HG03442 (cell line): ENCODE results near the gene NOSTRIN.
"Not testable (repeated sequence)": the region's sequence is repeated elsewhere in the genome, so short reads cannot be mapped to it uniquely, and the experiment has no call there.

Experiments used
- ATAC-seq: cut with Tn5 transposase; IDR thresholded peaks from one replicate; pipeline ENCODE4 v1.9.1; 2021; ENCODE audit warnings: mild to moderate bottlenecking, moderate library complexity; ENCODE audit not compliant: unreplicated experiment

NOSTRIN gene

DNA sequence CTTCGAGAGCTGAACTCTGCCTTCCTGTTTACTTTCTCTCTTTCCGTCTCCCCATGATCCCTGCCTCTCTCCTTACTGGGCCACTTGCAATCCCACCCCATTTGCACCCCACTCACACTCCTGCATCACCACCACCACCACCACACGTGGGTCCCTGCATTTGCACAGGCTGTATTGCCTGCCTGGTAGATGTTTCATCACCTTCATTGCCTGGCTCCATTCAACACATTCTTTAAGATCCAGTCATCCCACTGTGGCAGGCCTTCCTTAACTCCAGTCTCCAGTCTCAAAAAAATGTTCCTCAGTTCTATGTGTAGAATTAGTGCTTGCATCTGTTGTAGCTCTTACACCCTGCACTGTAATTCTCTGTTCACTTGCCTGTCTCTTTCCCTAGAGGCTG, 13.9 kb downstream of the NOSTRIN start:
- ATAC-seq, result no peak

DNA sequence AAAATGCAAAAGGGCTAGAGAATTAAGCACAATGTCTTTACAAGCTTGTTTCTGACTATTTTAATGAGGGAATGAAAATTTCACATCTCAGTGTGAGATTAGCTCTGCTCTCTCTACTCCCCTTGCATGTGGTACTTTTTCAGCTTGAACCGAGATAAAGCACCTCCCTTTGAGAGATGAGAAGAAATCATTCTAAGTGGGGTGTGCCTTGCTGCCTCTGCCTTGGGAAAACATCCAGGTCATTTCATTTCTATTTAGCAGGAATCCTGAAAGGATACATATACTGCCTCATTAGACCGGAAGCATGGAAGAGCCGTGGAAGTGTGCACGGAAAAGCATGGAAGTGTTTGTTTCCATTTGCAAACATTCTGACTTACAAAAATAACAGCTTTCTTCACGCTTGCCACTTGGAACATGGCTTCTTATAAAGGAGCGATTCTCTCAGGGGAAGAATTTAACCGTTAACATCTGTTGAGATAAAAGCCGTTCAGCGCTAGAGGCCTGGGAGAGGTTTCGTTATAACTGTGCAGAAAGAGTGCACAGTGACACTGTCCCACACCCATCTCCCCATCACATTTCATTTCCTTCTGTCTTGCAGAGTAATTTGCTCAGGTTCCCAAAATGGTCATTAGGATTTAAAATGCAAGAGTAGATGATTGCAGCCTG, 16.7 kb downstream of the NOSTRIN start:
- no peak for ATAC-seq

GRCh38 chr2:168819829-168820489, 17.5 kb downstream of the NOSTRIN start:
- no peak for ATAC-seq

DNA sequence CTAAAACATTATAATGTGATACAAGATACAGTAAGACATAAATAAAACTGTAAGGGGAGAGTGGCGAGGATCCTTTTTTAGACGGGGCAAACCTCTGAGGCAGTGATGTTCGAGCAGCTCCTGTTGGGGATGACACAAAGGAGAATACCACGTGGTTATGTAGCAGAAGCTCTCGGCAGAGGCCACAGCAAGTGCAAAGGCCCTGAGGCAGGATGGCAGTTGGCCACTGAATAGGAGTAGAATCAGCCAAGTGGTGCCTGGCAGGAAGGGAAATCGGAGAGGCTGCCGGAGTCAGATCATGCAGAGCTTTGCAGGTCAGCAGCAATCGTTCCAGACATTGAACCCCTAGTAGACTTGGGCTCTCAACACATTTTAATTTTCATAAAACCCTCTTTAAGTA, 19.1 kb downstream of the NOSTRIN start:
- ATAC-seq, result no peak

GRCh38 chr2:168821992-168822391, 19.6 kb downstream of the NOSTRIN start:
- no peak for ATAC-seq

DNA sequence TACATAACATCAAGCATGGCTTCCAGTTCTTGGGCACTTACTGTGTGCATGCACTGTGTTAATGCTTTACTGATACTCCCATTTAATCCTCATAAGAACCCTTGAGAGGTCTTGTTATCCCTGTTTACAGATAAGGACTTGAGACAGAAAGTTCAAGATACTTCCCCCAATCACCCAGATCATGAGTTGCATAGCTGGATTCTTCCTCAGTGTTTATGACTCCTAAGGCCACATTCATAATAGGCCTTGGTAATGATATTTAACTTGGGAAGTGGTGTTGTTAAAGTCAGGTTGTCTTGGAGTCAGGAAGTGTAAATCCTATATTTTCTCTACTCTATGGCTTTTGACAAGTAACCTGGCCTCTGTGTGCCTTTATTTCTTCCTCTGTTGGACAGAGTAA, 22.7 kb downstream of the NOSTRIN start:
- no peak for ATAC-seq

GRCh38 chr2:168830958-168831357, 28.5 kb downstream of the NOSTRIN start:
- no peak for ATAC-seq

DNA sequence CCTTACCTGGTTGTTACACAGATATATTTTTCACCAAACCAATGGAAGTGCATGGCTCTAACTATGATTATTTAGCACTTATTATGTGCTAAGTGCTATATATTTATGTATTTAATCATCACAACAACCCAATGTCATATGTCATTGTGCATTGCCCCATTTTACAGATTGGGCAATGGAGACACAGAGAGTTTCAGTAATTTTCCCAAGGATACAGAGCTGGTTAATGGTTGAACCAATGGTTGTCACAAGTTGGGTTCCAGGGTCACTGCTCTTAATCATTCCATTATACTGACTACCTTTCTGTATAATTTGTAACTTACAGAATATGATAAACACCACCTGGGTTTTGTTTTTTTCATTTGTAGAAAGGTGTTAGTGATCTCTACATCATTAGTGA, 29.2 kb downstream of the NOSTRIN start:
- ATAC-seq, result no peak

DNA sequence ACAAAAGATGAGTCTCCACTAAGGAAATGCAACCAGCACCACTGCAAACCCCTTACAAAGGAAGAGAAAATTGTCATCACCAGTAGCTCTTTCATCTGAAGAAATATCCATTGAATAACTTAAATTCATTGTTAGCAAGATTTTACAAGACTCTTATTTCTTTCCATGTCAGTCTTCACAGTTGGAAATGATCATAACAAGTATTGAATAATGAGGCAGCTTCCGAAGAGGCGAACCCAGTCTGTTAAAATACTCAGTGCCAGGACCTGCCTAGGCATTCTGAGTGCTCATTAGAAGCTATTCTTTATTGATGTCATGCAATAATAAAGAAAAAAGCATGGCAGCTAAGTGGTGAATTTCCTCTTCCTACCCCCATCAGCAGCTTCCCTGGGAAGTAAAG, 33.5 kb downstream of the NOSTRIN start:
- no peak for ATAC-seq

- ATAC-seq, result no peak
Observed at GRCh38 chr2:168841445-168841844, 39.0 kb downstream of the NOSTRIN start.

DNA sequence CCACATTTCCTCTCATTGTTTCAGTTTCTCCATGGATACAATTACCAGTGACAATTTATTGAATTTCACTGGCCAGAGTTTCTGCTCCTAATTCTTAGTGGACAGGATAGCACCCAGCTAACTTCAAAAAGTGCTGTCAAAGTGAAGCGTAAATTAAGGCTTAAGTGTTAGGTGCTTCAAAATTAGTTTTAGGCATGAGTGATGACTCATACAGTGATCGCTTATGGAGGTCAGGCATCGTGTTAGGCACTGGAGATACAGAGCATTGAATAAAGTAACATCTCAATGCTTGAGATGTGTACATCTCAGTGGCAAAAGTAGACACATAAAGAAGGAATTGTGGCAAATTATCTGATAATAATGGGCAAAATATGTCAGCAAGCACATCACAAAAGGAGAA, 40.8 kb downstream of the NOSTRIN start:
- no peak for ATAC-seq

DNA sequence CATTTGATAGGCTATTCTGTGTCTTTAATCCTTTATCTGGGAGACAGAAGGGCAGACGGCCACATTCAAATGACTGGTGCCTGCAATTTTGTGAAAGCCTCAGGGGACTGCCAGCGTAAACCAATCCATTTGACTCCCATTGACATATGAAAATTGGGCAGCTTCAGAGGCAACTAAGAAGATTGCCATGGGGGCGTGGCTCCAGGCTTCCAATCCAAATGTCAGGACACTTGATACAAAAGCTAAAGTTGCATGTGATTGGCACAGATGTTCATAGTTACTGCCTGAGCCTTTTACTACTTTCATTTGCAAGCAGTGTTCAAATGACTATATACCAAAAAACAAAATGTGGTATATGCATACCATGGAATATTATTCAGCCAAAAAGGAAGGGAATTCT, 45.8 kb downstream of the NOSTRIN start:
- no peak for ATAC-seq

DNA sequence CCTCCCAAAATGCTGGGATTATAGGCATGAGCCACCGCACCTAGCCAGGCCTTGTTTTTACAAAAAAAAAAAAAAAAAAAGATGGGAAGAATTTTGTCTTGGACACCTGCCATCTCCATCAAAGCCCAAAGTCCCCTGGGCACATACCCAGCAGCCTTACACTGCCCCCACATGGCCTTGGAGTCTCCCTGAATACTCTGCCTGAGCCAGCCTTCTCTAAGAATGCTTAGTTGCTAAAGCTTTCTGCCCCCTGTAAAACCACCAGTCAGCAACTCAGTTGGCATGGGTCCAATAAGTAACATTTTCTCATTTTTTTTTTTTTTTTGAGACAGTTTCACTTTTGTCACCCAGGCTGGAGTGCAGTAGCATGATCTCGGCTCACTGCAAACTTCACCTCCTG, 47.2 kb downstream of the NOSTRIN start:
- peak; percentile 52 for ATAC-seq

- ATAC-seq, result no peak
Observed at GRCh38 chr2:168850846-168851245, 48.4 kb downstream of the NOSTRIN start.

DNA sequence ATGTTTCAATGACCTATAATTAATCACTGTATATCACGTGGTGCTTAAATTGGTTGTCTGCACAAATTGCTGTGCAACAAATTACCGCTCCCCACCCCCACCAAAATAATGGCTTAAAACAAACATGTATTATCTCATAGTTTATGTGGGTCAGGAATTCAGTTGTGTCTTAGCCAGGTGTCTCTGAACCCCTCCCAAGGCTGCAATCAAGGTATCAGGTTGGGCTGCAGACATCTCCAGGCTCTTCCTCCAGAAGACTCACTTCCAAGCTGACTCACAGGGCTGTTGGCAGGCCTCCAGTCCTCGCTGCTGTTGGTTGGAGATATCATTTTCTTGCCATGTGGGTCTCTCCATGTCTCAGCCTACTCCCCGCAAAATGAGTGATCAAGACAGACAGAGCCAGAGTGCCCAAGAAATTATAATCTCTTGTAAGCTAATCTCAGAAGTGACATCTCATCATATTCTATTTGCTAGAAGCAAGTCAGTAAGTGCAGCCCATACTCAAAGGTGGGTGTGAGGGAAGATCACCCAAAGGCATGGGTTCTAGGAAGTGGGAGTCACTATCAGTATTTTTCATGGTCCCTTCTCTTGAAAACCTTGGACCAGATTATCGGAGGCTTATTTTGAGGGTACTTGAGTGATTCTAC, 49.4 kb downstream of the NOSTRIN start:
- ATAC-seq, result no peak

GRCh38 chr2:168852481-168852880, 50.0 kb downstream of the NOSTRIN start:
- no peak for ATAC-seq

GRCh38 chr2:168853471-168853870, 51.0 kb downstream of the NOSTRIN start:
- ATAC-seq, result no peak

GRCh38 chr2:168854651-168855050, 52.2 kb downstream of the NOSTRIN start:
- no peak for ATAC-seq

DNA sequence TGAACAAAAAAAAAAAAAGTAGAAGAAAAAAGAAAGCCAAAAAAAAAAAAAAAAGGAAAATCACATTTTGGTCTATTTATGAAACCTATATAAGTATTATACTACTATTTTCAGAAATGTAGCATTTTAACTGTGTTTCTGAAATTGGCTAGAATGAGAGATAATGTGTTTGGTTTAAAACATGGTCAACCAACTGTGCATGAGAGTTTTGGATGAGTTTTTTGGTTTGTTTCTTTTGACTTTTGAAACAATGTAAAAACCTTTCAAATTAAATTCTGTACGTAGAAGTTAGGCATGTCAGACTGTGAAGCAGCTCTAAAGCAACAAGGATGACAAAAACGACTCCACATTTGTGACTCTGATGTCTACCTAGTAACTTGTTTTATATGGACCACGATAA, 53.2 kb downstream of the NOSTRIN start:
- ATAC-seq, result no peak

GRCh38 chr2:168858146-168858545, 55.7 kb downstream of the NOSTRIN start:
- no peak for ATAC-seq

DNA sequence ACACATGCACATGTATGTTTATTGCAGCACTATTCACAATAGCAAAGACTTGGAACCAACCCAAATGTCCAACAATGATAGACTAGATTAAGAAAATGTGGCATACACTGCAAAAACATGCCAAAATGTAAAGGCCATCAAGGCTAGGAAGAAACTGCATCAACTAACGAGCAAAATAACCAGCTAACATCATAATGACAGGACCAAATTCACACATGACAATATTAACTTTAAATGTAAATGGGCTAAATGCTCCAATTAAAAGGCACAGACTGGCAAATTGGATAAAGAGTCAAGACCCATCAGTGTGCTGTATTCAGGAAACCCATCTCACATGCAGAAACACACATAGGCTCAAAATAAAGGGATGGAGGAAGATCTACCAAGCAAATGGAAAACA, 64.7 kb downstream of the NOSTRIN start:
- ATAC-seq, result not testable (repeated sequence)

DNA sequence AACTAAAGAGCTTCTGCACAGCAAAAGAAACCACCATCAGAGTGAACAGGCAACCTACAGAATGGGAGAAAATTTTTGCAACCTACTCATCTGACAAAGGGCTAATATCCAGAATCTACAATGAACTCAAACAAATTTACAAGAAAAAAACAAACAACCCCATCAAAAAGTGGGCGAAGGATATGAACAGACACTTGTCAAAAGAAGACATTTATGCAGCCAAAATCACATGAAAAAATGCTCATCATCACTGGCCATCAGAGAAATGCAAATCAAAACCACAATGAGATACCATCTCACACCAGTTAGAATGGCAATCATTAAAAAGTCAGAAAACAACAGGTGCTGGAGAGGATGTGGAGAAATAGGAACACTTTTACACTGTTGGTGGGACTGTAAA, 67.9 kb downstream of the NOSTRIN start:
- ATAC-seq, result not testable (repeated sequence)
